Left ventricle myocardium inferior (tissue), 1 donor: ENCODE results near the gene PODXL2. TPM values are rescaled to one million over a fixed set of nuclear protein-coding genes. Genes with fewer than 3 reads are reported as not detected.
"Not testable (repeated sequence)": the region's sequence is repeated elsewhere in the genome, so short reads cannot be mapped to it uniquely, and the experiment has no call there.

Experiments used
- DNase-seq: peaks from one replicate; pipeline ENCODE4 v3.0.0-alpha.2; 2020
- H3K27ac ChIP-seq: fragments of 200-600 bp; replicated peaks from 2 replicates; pipeline ENCODE4 v1.8.0; 2021
- H3K27me3 ChIP-seq: fragments of 200-600 bp; 2 replicates; pipeline ENCODE4 v1.8.0; 2021; ENCODE audit warnings: low read depth
- H3K36me3 ChIP-seq: fragments of 200-600 bp; 2 replicates; pipeline ENCODE4 v1.8.0; 2021
- H3K4me1 ChIP-seq: fragments of 200-600 bp; 2 replicates; pipeline ENCODE4 v1.8.0; 2021
- H3K4me3 ChIP-seq: fragments of 200-600 bp; 2 replicates; pipeline ENCODE4 v1.8.0; 2021; ENCODE audit warnings: mild to moderate bottlenecking, moderate library complexity
- H3K9me3 ChIP-seq: fragments of 200-600 bp; replicated peaks from 2 replicates; pipeline ENCODE4 v1.8.0; 2021
- CTCF ChIP-seq: fragments of 200-600 bp; IDR thresholded peaks from 2 replicates; pipeline ENCODE4 v1.8.0; 2021; ENCODE audit warnings: antibody characterized with exemption, mild to moderate bottlenecking, borderline replicate concordance
- intact Hi-C: fragments of 100-400 bp; cut with micrococcal nuclease; formaldehyde crosslinking; loops from one replicate; pipeline ENCODE4 v1.11.0; 2022
- total RNA-seq: library from RNA; stranded (reverse); fragmentation: NEBNext Ultra II Directional; extraction: Animal tissue kit (Norgen Biotek cat#: 25700); gene quantifications from one replicate; pipeline ENCODE4 v1.2.1, GENCODE V29; 2021
- donor health status: DM: no; HTN: yes; CAD: no; lungs with severe emphysema.

Gene PODXL2
- total RNA-seq, 1 donor from 2014 or later, result 1.7 TPM

DNA sequence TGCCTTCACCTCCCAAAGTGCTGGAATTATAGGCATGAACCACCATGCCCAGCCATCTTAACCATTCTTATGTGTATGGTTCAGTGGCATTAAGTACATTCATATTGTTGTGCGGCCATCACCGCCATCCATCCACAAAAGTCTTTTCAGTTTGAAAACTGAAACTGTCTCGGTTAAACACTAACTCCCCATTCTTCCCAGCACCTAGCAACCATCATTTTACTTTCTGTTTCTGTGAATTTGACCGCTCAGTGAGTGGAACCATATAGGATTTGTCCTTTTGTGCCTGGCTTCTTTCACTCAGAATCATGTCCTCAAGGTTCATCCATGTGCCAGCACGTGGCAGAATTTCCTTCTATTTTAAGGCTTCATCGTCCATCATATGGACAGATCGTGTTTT lies 24.9 kb upstream of the PODXL2 start:
- Histone ChIP-seq H3K36me3 (peaks cover 26% of the 10 kb centered on the region), H3K9me3 (no peaks in the 10 kb centered on the region), H3K27me3 (no peaks in the 10 kb centered on the region), H3K4me1 (peaks cover 18% of the 10 kb centered on the region), H3K4me3 (no peak overlapping the region), H3K27ac (no peak overlapping the region)
- DNase-seq, result no peak
- intact Hi-C loops, result no loop called here
- TF ChIP-seq CTCF, result no peak

- TF ChIP-seq CTCF, result no peak
- H3K27me3 ChIP-seq, result no peaks in the 10 kb centered on the region
- H3K36me3 ChIP-seq, result peaks cover 28% of the 10 kb centered on the region
- no peak overlapping the region for H3K27ac ChIP-seq
- no peak for DNase-seq
- peaks cover 17% of the 10 kb centered on the region for H3K4me1 ChIP-seq
- H3K9me3 ChIP-seq, result no peaks in the 10 kb centered on the region
- no peak overlapping the region for H3K4me3 ChIP-seq
- intact Hi-C loops, result no loop called here
These were observed 24.3 kb upstream of the PODXL2 start for GRCh38 chr3:127604546-127605165.

DNA sequence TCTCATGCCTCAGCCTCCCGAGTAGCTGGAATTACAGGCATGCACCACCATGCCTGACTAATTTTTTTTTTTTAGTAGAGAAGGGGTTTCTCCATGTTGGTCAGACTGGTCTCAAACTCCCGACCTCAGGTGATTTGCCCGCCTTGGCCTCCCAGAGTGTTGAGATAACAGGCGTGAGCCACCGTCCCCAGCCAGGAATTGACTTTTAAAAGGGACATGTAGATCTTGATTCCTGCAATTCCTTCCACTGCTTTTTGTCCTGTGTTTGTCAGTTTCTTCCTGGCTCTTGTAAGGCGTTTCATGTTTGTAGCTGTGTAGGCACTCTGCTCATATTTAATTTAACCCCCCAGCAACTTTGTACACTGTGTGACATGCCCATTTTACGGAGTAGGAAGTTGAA lies 23.4 kb upstream of the PODXL2 start:
- peaks cover 17% of the 10 kb centered on the region for H3K4me1 ChIP-seq
- H3K4me3 ChIP-seq, H3K9me3 ChIP-seq, intact Hi-C loops, H3K27ac ChIP-seq, DNase-seq, H3K27me3 ChIP-seq: not testable (repeated sequence)
- peaks cover 33% of the 10 kb centered on the region for H3K36me3 ChIP-seq

GRCh38 chr3:127606086-127606805 lies 22.7 kb upstream of the PODXL2 start:
- DNase-seq, result no peak
- intact Hi-C loops, result no loop called here
- TF ChIP-seq CTCF, result no peak
- Histone ChIP-seq H3K27ac (no peak overlapping the region), H3K36me3 (peaks cover 40% of the 10 kb centered on the region), H3K9me3 (no peaks in the 10 kb centered on the region), H3K4me3 (no peak overlapping the region), H3K27me3 (no peaks in the 10 kb centered on the region), H3K4me1 (peaks cover 17% of the 10 kb centered on the region)

- H3K27ac ChIP-seq, result no peak overlapping the region
- no peaks in the 10 kb centered on the region for H3K9me3 ChIP-seq
- intact Hi-C loops, result no loop called here
- no peak for TF ChIP-seq CTCF
- DNase-seq, result no peak
- H3K27me3 ChIP-seq, result no peaks in the 10 kb centered on the region
- H3K36me3 ChIP-seq, result peaks cover 41% of the 10 kb centered on the region
- peaks cover 17% of the 10 kb centered on the region for H3K4me1 ChIP-seq
- no peak overlapping the region for H3K4me3 ChIP-seq
These were observed 21.9 kb upstream of the PODXL2 start for GRCh38 chr3:127606981-127607595.
